Trophoblast cell (in vitro differentiated cells and primary cell): Measurements from ENCODE around the gene BRSK2.

Experiments
- DNase-seq, 2 donors: peaks; one replicate each; pipeline ENCODE4 v3.0.0-alpha.2; 2016
- H2AFZ ChIP-seq: 2 replicates; pipeline ENCODE4 v1.6.1; 2013; ENCODE audit warnings: low read length, moderate library complexity, mild to moderate bottlenecking; ENCODE audit not compliant: insufficient read depth, poor library complexity
- H2AK5ac ChIP-seq: 2 replicates; pipeline ENCODE4 v1.6.1; 2013; ENCODE audit warnings: mild to moderate bottlenecking, low read length
- H2BK120ac ChIP-seq: 2 replicates; pipeline ENCODE4 v1.6.1; 2013; ENCODE audit warnings: low read length, mild to moderate bottlenecking, moderate library complexity; ENCODE audit not compliant: insufficient read depth, poor library complexity
- H2BK12ac ChIP-seq: 2 replicates; pipeline ENCODE4 v1.6.1; 2013; ENCODE audit warnings: mild to moderate bottlenecking, low read length, moderate library complexity
- H2BK5ac ChIP-seq: 2 replicates; pipeline ENCODE4 v1.6.1; 2013; ENCODE audit warnings: low read length, low read depth, moderate library complexity, mild to moderate bottlenecking; ENCODE audit not compliant: poor library complexity
- H3K14ac ChIP-seq: 2 replicates; pipeline ENCODE4 v1.6.1; 2013; ENCODE audit warnings: mild to moderate bottlenecking, low read length
- H3K18ac ChIP-seq: 2 replicates; pipeline ENCODE4 v1.6.1; 2013; ENCODE audit warnings: mild to moderate bottlenecking, low read length
- H3K23ac ChIP-seq: 2 replicates; pipeline ENCODE4 v1.6.1; 2013; ENCODE audit warnings: low read length
- H3K27ac ChIP-seq: 2 replicates; pipeline ENCODE4 v1.5.1; 2013; ENCODE audit warnings: low read depth, mild to moderate bottlenecking, inconsistent platforms, low read length, moderate library complexity
- H3K27me3 ChIP-seq: 2 replicates; pipeline ENCODE4 v1.6.1; 2013; ENCODE audit warnings: inconsistent platforms, mild to moderate bottlenecking, low read length, moderate library complexity; ENCODE audit not compliant: insufficient read depth
- H3K36me3 ChIP-seq, 2 experiments: 1 replicate in 1 of 2; 2 replicates in 1 of 2; pipeline ENCODE4 v1.6.1; 2013; ENCODE audit warnings: low read length in 2 of 2, mild to moderate bottlenecking in 2 of 2, moderate library complexity in 1 of 2; ENCODE audit not compliant: insufficient read depth in 2 of 2, control insufficient read depth in 1 of 2
- H3K4ac ChIP-seq: 2 replicates; pipeline ENCODE4 v1.6.1; 2013; ENCODE audit warnings: low read depth, mild to moderate bottlenecking, low read length, moderate library complexity
- H3K4me1 ChIP-seq, 2 experiments: 1 replicate in 1 of 2; 2 replicates in 1 of 2; pipeline ENCODE4 v1.6.1; 2013; ENCODE audit warnings: low read length in 2 of 2, mild to moderate bottlenecking in 2 of 2, moderate library complexity in 1 of 2; ENCODE audit not compliant: insufficient read depth in 2 of 2, control insufficient read depth in 1 of 2
- H3K4me2 ChIP-seq: 2 replicates; pipeline ENCODE4 v1.6.1; 2013; ENCODE audit warnings: inconsistent platforms, mild to moderate bottlenecking, low read length, moderate library complexity
- H3K4me3 ChIP-seq: 2 replicates; pipeline ENCODE4 v1.5.1; 2013; ENCODE audit warnings: mild to moderate bottlenecking, low read depth, low read length, inconsistent platforms
- H3K79me1 ChIP-seq: one replicate; pipeline ENCODE4 v1.6.1; 2013; ENCODE audit warnings: low read length
- H3K79me2 ChIP-seq: 2 replicates; pipeline ENCODE4 v1.6.1; 2013; ENCODE audit warnings: low read length, mild to moderate bottlenecking; ENCODE audit not compliant: control insufficient read depth, insufficient read depth, poor library complexity
- H3K9ac ChIP-seq: 2 replicates; pipeline ENCODE4 v1.6.1; 2013; ENCODE audit warnings: mild to moderate bottlenecking, low read length
- H3K9me3 ChIP-seq: 2 replicates; pipeline ENCODE4 v1.6.1; 2013; ENCODE audit warnings: low read depth, mild to moderate bottlenecking, control low read depth, inconsistent platforms, low read length; ENCODE audit not compliant: insufficient read depth
- H4K12ac ChIP-seq: 2 replicates; pipeline ENCODE4 v1.6.1; 2013; ENCODE audit warnings: low read depth, mild to moderate bottlenecking, low read length, moderate library complexity
- H4K8ac ChIP-seq: 2 replicates; pipeline ENCODE4 v1.6.1; 2013; ENCODE audit warnings: low read depth, mild to moderate bottlenecking, low read length, moderate library complexity
- H4K91ac ChIP-seq: one replicate; pipeline ENCODE4 v1.6.1; 2013; ENCODE audit warnings: low read depth, mild to moderate bottlenecking, low read length, moderate library complexity
- WGBS: extraction: QIAGEN DNeasy Blood & Tissue Kit; methylation state at CpG from one replicate; pipeline ENCODE4 v1.1.7; 2013; ENCODE audit warnings: missing lambda C conversion rate; ENCODE audit not compliant: insufficient read length, insufficient coverage; ENCODE audit errors: extremely low coverage; 5-methylcytosine and 5-hydroxymethylcytosine counted together

Gene BRSK2

DNA sequence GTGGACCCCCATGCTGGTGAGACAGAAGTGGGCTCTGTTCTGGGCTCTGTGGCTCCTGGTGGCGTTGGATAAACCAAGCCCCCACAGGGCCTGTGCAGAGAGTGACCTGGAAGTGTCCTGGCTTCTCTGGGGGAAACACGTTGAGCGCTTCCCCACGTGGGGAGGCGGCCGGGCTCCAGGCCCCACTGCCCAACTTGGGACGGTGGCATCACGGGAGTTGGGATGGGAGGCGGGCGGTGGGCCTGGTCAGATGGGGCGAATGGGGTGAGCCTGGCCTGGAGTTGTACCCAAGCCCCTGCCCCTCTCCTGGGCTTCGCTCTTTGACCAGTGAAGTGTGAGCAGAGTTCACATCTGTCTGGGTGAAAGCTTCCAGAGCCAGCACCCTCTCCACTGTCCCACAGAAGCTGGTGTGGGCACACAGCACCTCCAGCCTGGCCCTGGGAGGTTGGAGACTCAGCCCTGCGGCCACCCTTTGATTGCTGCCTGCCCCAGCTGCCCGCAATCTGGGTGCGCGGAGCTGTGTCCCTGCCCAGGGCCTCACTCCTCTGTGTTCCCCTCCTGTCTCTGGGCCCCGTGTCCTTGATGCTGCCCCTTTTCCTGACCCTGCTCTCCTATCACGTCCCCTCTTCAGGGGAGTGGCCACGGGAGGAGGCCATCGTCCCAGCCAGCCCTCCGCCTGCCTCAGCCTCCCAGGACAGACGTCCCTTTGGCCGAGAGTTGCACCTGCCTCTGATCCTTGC, 14.2 kb downstream of the BRSK2 start:
- no peak overlapping the region for H3K4me3 ChIP-seq
- H3K9me3 ChIP-seq = peaks cover 2% of the 10 kb centered on the region
- no CpG with 5 or more reads among the region's 23 CpGs for WGBS
- no peak overlapping the region for H2BK5ac ChIP-seq
- no peak overlapping the region for H3K23ac ChIP-seq
- H3K9ac ChIP-seq = no peak overlapping the region
- no peak for DNase-seq
- no peaks in the 10 kb centered on the region for H3K79me1 ChIP-seq
- H3K27me3 ChIP-seq = no peaks in the 10 kb centered on the region
- no peak overlapping the region for H2BK12ac ChIP-seq
- no peaks in the 10 kb centered on the region for H3K4me1 ChIP-seq
- no peak overlapping the region for H2BK120ac ChIP-seq
- no peak overlapping the region for H2AFZ ChIP-seq
- H3K36me3 ChIP-seq = no peaks in the 10 kb centered on the region
- H3K4ac ChIP-seq = no peak overlapping the region
- no peaks in the 10 kb centered on the region for H3K79me2 ChIP-seq
- no peak overlapping the region for H3K18ac ChIP-seq
- no peak overlapping the region for H3K27ac ChIP-seq
- no peak overlapping the region for H4K12ac ChIP-seq
- no peak overlapping the region for H3K14ac ChIP-seq
- H2AK5ac ChIP-seq = no peak overlapping the region
- no peak overlapping the region for H4K91ac ChIP-seq
- H3K4me2 ChIP-seq = no peak overlapping the region
- H4K8ac ChIP-seq = no peak overlapping the region

- Histone ChIP-seq H3K4me3 (no peak overlapping the region), H3K4me2 (no peak overlapping the region), H3K4me1 (no peaks in the 10 kb centered on the region), H4K91ac (no peak overlapping the region), H3K9ac (no peak overlapping the region), H2AK5ac (no peak overlapping the region), H3K36me3 (no peaks in the 10 kb centered on the region), H3K79me1 (no peaks in the 10 kb centered on the region), H3K18ac (no peak overlapping the region), H3K79me2 (no peaks in the 10 kb centered on the region), H3K23ac (no peak overlapping the region), H3K9me3 (peaks cover 2% of the 10 kb centered on the region), H2AFZ (no peak overlapping the region), H3K27ac (no peak overlapping the region), H2BK12ac (no peak overlapping the region), H2BK120ac (no peak overlapping the region), H3K27me3 (no peaks in the 10 kb centered on the region), H4K12ac (no peak overlapping the region), H3K4ac (no peak overlapping the region), H2BK5ac (no peak overlapping the region), H3K14ac (no peak overlapping the region), H4K8ac (no peak overlapping the region)
- no CpG with 5 or more reads among the region's 25 CpGs for WGBS
- DNase-seq = no peak
These were observed 14.9 kb downstream of the BRSK2 start for GRCh38 chr11:1404461-1405185.

- no peak overlapping the region for H3K27ac ChIP-seq
- no peak overlapping the region for H3K4ac ChIP-seq
- H3K79me1 ChIP-seq = no peaks in the 10 kb centered on the region
- H2AFZ ChIP-seq = no peak overlapping the region
- H3K36me3 ChIP-seq = no peaks in the 10 kb centered on the region
- no peak overlapping the region for H3K23ac ChIP-seq
- no peak overlapping the region for H3K18ac ChIP-seq
- DNase-seq = no peak
- no peak overlapping the region for H4K91ac ChIP-seq
- H2BK12ac ChIP-seq = no peak overlapping the region
- no CpG with 5 or more reads among the region's 24 CpGs for WGBS
- H3K4me2 ChIP-seq = no peak overlapping the region
- no peaks in the 10 kb centered on the region for H3K4me1 ChIP-seq
- no peaks in the 10 kb centered on the region for H3K27me3 ChIP-seq
- no peaks in the 10 kb centered on the region for H3K79me2 ChIP-seq
- no peak overlapping the region for H2AK5ac ChIP-seq
- H3K9ac ChIP-seq = no peak overlapping the region
- no peak overlapping the region for H4K12ac ChIP-seq
- no peak overlapping the region for H2BK5ac ChIP-seq
- no peak overlapping the region for H4K8ac ChIP-seq
- H3K9me3 ChIP-seq = peaks cover 2% of the 10 kb centered on the region
- no peak overlapping the region for H3K14ac ChIP-seq
- H2BK120ac ChIP-seq = no peak overlapping the region
- no peak overlapping the region for H3K4me3 ChIP-seq
These were observed 15.7 kb downstream of the BRSK2 start for GRCh38 chr11:1405186-1406020.

DNA sequence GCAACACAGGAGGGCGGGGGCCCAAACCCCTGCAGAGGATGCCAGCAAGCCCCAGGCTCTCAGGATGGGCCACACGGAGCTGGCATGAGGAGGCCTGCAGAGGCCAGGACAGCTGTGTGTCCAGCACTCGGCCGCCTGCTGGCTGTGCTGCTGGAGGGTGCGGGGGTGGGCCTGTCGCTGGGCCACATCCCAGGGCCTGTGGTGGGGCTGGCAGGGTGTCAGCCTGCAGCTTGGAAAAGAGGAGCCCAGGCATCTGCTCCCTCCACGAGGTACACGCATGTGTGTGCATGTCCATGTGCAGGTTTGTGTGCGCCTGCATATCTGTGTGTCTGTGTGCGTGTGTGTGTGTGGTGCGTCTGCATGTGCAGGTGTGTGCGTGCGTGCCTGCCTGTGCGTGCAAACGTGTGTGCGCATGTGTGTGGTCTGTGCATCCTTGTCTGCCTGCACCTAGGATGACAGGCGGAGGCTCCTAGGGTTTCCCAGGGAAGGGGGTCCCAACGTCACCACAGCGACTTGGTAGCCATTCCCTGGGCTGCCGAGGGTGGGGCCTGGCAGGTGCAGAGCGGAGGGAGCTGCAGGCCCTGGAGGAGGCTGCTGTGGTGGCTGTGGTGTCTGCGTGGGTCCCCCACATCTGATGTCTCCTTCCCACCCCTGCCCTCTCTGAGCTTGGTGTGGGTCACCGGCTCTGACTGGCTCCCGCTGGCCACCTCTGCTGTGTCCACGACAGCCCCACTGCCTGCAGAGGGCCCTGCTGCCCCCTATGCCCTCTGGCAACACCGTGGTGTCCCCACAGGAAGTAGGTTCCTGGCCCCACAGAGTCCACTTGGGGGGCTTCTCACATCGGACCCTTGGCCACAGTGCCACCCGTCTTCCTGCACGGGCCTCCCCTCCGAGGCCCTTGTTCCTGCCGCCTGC, 17.1 kb downstream of the BRSK2 start:
- Histone ChIP-seq H4K8ac (no peak overlapping the region), H3K27me3 (no peaks in the 10 kb centered on the region), H3K4ac (no peak overlapping the region), H3K4me3 (no peak overlapping the region), H2AFZ (no peak overlapping the region), H3K79me1 (no peaks in the 10 kb centered on the region), H2BK12ac (no peak overlapping the region), H3K9ac (no peak overlapping the region), H3K14ac (no peak overlapping the region), H3K18ac (no peak overlapping the region), H4K12ac (no peak overlapping the region), H3K79me2 (no peaks in the 10 kb centered on the region), H2AK5ac (no peak overlapping the region), H3K4me1 (no peaks in the 10 kb centered on the region), H3K4me2 (no peak overlapping the region), H3K23ac (no peak overlapping the region), H2BK120ac (no peak overlapping the region), H3K9me3 (peaks cover 10% of the 10 kb centered on the region), H3K27ac (no peak overlapping the region), H3K36me3 (no peaks in the 10 kb centered on the region), H4K91ac (no peak overlapping the region), H2BK5ac (no peak overlapping the region)
- WGBS = no CpG with 5 or more reads among the region's 31 CpGs
- no peak for DNase-seq
